Spinal cord (tissue), 10 donors: ENCODE data around the gene GADD45B. TPM values are rescaled to one million over a fixed set of nuclear protein-coding genes. Genes with fewer than 3 reads are reported as not detected.

Experiments
- DNase-seq, 6 donors: peaks; one replicate each; pipeline versions ENCODE4 v3.0.0 to v3.0.0-alpha.2; 2013 to 2015; ENCODE audit warnings: low spot score in 6 of 6, low read depth in 4 of 6
- H3K27ac ChIP-seq: one replicate; pipeline ENCODE4 v1.5.1; 2013; ENCODE audit warnings: low read depth, low read length, control low read depth
- H3K27me3 ChIP-seq: one replicate; pipeline ENCODE4 v1.6.1; 2013; ENCODE audit warnings: low read length; ENCODE audit not compliant: control insufficient read depth, insufficient read depth
- H3K36me3 ChIP-seq: one replicate; pipeline ENCODE4 v1.6.1; 2013; ENCODE audit warnings: low read length; ENCODE audit not compliant: control insufficient read depth, insufficient read depth
- H3K4me1 ChIP-seq: one replicate; pipeline ENCODE4 v1.6.1; 2013; ENCODE audit warnings: low read length; ENCODE audit not compliant: control insufficient read depth, insufficient read depth
- H3K4me3 ChIP-seq: one replicate; pipeline ENCODE4 v1.5.1; 2013; ENCODE audit warnings: low read depth, low read length, control low read depth
- H3K9me3 ChIP-seq: one replicate; pipeline ENCODE4 v1.6.1; 2013; ENCODE audit warnings: low read length; ENCODE audit not compliant: control insufficient read depth, insufficient read depth
- WGBS: methylation state at CpG from one replicate; pipeline ENCODE4 v1.1.5; 2013; ENCODE audit warnings: missing lambda C conversion rate; ENCODE audit not compliant: insufficient coverage; 5-methylcytosine and 5-hydroxymethylcytosine counted together
- polyA plus RNA-seq, 2 donors: library from polyadenylated mRNA; unstranded; fragments of 120-200 nt; gene quantifications; one replicate each; pipeline ENCODE4 v1.2.1, GENCODE V29; 2013; ENCODE audit not compliant: insufficient read length in 2 of 2
- total RNA-seq, 2 donors: library from RNA; depleted of rRNA in 1 of 2; stranded (reverse); fragments of 120-200 nt in 1 of 2; fragments of >200 nt in 1 of 2; gene quantifications; one replicate each; pipeline versions ENCODE4 v1.2.3 to v1.2.4, GENCODE V29; 2013 to 2014
- donor health status: healthy.

Gene GADD45B
- total and polyA plus RNA-seq, 4 donors: 5.3 to 50.1 (median 17.7) TPM

- no peaks in the 10 kb centered on the region for H3K36me3 ChIP-seq
- H3K9me3 ChIP-seq: no peaks in the 10 kb centered on the region
- H3K27ac ChIP-seq: no peak overlapping the region
- H3K27me3 ChIP-seq: peaks cover 58% of the 10 kb centered on the region
- DNase-seq: no peak
- 13% methylated on average over 15 of the region's 21 CpGs for WGBS
- H3K4me3 ChIP-seq: no peak overlapping the region
- H3K4me1 ChIP-seq: peaks cover 53% of the 10 kb centered on the region
Observed at GRCh38 chr19:2477732-2478191, 1.8 kb downstream of the GADD45B start.

- Histone ChIP-seq H3K4me3 (peak overlapping the region; percentile 18), H3K4me1 (peaks cover 53% of the 10 kb centered on the region), H3K36me3 (no peaks in the 10 kb centered on the region), H3K9me3 (no peaks in the 10 kb centered on the region), H3K27me3 (peaks cover 58% of the 10 kb centered on the region), H3K27ac (no peak overlapping the region)
- WGBS: 3% methylated on average over 19 of the region's 20 CpGs
- peak in 2 of 6 donors; percentile 37 to 59 for DNase-seq
Observed at GRCh38 chr19:2478278-2478755, 2.4 kb downstream of the GADD45B start.

- no peak for DNase-seq
- peak overlapping the region; percentile 18 for H3K4me3 ChIP-seq
- H3K27ac ChIP-seq: no peak overlapping the region
- H3K27me3 ChIP-seq: peaks cover 58% of the 10 kb centered on the region
- H3K36me3 ChIP-seq: no peaks in the 10 kb centered on the region
- 2% methylated on average over 36 of the region's 39 CpGs for WGBS
- H3K9me3 ChIP-seq: no peaks in the 10 kb centered on the region
- H3K4me1 ChIP-seq: peaks cover 53% of the 10 kb centered on the region
Observed at GRCh38 chr19:2478756-2479555, 3.0 kb downstream of the GADD45B start.

DNA sequence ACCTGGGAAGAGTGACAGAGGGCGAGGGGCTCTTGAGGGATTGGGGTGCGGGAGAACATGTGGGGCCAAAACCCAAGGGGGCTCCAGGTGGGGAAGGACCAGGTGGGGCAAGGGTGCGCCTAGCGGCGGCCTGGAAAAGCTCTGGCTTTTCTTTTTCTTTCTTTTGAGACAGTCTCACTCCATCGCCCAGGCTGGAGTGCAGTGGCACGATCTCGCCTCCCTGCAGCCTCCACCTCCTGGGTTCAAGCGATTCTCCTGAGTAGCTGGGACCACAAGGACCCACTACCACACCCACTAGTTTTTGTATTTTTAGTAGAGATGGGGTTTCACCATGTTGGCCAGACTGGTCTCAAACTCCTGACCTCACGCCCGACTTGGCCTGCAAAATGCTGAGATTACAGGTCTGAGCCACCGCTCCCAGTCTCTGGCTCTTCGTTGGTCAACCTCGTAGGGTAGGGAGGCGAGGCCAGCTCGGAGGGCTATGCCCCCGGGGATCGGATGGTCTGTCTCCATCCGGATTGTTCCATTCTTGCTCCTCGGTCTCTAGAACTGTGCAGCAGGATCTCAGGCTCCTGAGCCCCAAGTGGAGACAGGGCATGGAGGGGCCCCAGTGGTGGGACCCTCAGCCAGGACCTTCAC lies 3.7 kb downstream of the GADD45B start:
- 49% methylated on average over 14 of the region's 20 CpGs for WGBS
- no peak overlapping the region for H3K27ac ChIP-seq
- no peaks in the 10 kb centered on the region for H3K36me3 ChIP-seq
- peaks cover 57% of the 10 kb centered on the region for H3K27me3 ChIP-seq
- no peak overlapping the region for H3K4me3 ChIP-seq
- H3K4me1 ChIP-seq: peaks cover 48% of the 10 kb centered on the region
- DNase-seq: no peak
- H3K9me3 ChIP-seq: no peaks in the 10 kb centered on the region

- H3K36me3 ChIP-seq: no peaks in the 10 kb centered on the region
- WGBS: 90% methylated on average over 15 of the region's 16 CpGs
- H3K27me3 ChIP-seq: peaks cover 45% of the 10 kb centered on the region
Observed at GRCh38 chr19:2481466-2481865, 5.5 kb downstream of the GADD45B start.

GRCh38 chr19:2482354-2483038 lies 6.6 kb downstream of the GADD45B start:
- no peak overlapping the region for H3K27ac ChIP-seq
- DNase-seq: no peak
- no peaks in the 10 kb centered on the region for H3K9me3 ChIP-seq
- H3K4me3 ChIP-seq: no peak overlapping the region
- peaks cover 20% of the 10 kb centered on the region for H3K4me1 ChIP-seq
- 77% methylated on average over 6 of the region's 12 CpGs for WGBS
- H3K36me3 ChIP-seq: no peaks in the 10 kb centered on the region
- peaks cover 42% of the 10 kb centered on the region for H3K27me3 ChIP-seq

More at GRCh38 chr19:2481466-2481865, 5.5 kb downstream of the GADD45B start:
- Histone ChIP-seq H3K27ac (no peak overlapping the region), H3K4me3 (no peak overlapping the region), H3K9me3 (no peaks in the 10 kb centered on the region), H3K4me1 (peaks cover 31% of the 10 kb centered on the region)
- no peak for DNase-seq

DNA sequence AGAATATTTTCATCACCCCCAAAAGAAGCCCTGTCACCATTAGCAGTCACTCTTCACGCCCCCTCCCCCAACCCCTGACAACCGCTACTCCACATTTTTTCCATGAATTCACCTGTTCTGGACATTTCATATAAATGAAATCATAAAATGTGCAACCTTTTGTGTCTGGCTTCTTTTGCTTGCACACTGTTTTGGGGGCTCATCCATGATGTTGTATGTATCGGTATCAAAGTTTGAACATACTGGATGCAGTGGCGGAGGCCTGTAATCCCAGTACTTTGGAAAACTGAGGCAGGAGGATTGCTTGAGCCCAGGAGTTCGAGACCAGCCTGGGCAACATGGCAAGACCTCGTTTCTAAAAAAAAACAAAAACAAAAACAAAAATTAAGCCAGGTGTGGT lies 7.2 kb downstream of the GADD45B start:
- no peaks in the 10 kb centered on the region for H3K9me3 ChIP-seq
- DNase-seq: no peak
- no peak overlapping the region for H3K4me3 ChIP-seq
- H3K4me1 ChIP-seq: peaks cover 19% of the 10 kb centered on the region
- no peaks in the 10 kb centered on the region for H3K36me3 ChIP-seq
- 90% methylated on average over 2 of the region's 6 CpGs for WGBS
- H3K27ac ChIP-seq: no peak overlapping the region
- H3K27me3 ChIP-seq: peaks cover 42% of the 10 kb centered on the region

DNA sequence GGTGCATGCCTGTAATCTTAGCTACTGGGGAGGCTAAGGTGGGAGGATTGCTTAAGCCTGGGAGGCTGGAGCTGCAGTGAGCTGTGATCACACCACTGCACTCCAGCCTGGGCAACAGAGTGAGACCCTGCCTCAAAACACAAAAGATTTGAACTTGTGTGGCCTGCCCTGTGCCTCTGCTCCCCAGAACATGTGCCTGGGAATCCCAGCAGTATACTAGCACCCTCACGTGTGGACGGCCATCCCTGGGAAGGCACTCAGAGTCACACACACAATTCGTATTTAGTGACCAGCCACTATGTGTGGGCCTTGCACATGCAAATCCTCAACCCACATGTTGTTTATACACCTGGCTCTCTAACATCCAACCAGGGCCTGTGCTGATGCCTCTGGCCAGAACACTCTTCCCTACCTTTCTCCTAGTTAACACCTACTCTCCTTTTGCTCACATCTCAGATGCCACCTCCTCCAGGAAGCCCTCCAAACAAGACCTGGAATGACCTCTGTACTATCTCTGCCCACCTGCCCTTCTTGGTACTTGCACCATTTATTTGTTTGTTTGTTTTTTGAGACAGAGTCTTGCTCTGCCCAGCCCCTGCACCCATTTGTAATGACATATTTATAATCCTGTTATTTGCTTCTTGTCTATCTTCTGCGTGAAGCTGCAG lies 7.7 kb downstream of the GADD45B start:
- peaks cover 43% of the 10 kb centered on the region for H3K27me3 ChIP-seq
- no peak for DNase-seq
- H3K4me3 ChIP-seq: no peak overlapping the region
- no peaks in the 10 kb centered on the region for H3K9me3 ChIP-seq
- H3K27ac ChIP-seq: no peak overlapping the region
- WGBS: 77% methylated on average over 3 of the region's 4 CpGs
- peaks cover 19% of the 10 kb centered on the region for H3K4me1 ChIP-seq
- H3K36me3 ChIP-seq: no peaks in the 10 kb centered on the region
